Gastroesophageal sphincter (tissue), 3 donors: Measurements from ENCODE around the gene TNFAIP8L2.

Source experiments
- POLR2A ChIP-seq, 2 donors: fragments of 450-650 bp; IDR thresholded peaks; one replicate each; pipeline ENCODE4 v1.6.1; 2017; ENCODE audit warnings: antibody characterized with exemption in 2 of 2, mild to moderate bottlenecking in 2 of 2, moderate library complexity in 1 of 2
- TF ChIP-seq, protein P1 (sequence below), 4 experiments: fragments of 200-600 bp in 2 of 4; fragments of 450-650 bp in 2 of 4; sonication (generic) in 1 of 4; IDR thresholded peaks; one replicate each; pipeline ENCODE4 v1.5.1; 2017 to 2019; ENCODE audit warnings: antibody characterized with exemption in 4 of 4, mild to moderate bottlenecking in 2 of 4, moderate library complexity in 2 of 4

DNA sequence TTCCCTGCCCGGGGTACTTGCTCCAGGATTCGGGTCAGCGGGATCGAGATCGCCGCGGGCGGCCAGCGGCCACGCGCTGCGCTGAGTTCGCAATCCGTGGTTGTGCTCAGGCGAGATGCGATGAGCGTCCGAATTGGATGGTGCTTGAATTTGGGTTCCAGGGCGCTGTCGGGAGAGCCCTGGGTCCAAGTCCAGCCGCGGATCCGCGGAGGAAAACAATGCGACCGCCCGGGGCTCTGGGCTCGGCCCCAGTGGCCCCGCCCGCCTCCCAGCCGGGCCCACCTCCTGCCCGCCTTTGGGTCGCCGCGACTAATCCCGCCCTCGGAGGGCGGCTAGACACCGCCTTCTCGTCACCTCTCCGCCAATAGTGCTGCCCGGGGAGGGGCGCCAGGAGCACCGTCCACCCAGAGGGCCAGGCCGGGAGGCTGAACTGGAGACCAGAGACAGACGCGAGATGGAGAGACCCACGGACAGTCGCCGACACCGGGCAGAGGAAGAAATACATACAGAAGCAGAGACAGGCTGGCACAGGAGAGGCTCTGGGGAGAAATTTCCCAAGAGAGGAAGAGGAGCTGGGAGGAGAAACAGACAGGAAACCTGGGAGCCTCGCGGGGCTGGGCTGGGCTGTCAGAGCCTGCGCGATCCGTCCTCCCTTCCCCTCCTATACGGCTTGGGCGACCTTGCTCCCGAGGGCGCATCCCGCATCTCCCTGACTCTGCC lies 9.9 kb upstream of the TNFAIP8L2 start, which contains the start of gene SEMA6C:
- TF ChIP-seq, protein P1, sequence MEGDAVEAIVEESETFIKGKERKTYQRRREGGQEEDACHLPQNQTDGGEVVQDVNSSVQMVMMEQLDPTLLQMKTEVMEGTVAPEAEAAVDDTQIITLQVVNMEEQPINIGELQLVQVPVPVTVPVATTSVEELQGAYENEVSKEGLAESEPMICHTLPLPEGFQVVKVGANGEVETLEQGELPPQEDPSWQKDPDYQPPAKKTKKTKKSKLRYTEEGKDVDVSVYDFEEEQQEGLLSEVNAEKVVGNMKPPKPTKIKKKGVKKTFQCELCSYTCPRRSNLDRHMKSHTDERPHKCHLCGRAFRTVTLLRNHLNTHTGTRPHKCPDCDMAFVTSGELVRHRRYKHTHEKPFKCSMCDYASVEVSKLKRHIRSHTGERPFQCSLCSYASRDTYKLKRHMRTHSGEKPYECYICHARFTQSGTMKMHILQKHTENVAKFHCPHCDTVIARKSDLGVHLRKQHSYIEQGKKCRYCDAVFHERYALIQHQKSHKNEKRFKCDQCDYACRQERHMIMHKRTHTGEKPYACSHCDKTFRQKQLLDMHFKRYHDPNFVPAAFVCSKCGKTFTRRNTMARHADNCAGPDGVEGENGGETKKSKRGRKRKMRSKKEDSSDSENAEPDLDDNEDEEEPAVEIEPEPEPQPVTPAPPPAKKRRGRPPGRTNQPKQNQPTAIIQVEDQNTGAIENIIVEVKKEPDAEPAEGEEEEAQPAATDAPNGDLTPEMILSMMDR (IDR thresholded peaks at IDR 0.05) = no peak
- peak; percentile 76 to 82 for TF ChIP-seq POLR2A (IDR thresholded peaks at IDR 0.05)
